Right atrium auricular region (tissue), 2 donors: ENCODE measurements around the gene KCNIP1. TPM values are rescaled to one million over a fixed set of nuclear protein-coding genes. Genes with fewer than 3 reads are reported as not detected.

Experiments used
- DNase-seq: peaks from one replicate; pipeline ENCODE4 v3.0.0-alpha.2; 2019; ENCODE audit warnings: low spot score
- H3K27ac ChIP-seq, 2 donors: fragments of 200-600 bp; sonication (generic); 1 replicate in 1 of 2; 2 replicates in 1 of 2; pipeline ENCODE4 v1.5.1; 2016 to 2019
- H3K27me3 ChIP-seq, 2 donors: fragments of 200-600 bp; sonication (generic); one replicate each; pipeline versions ENCODE4 v1.5.1 to v1.6.0; 2017 to 2019
- H3K36me3 ChIP-seq: fragments of 200-600 bp; sonication (generic); one replicate; pipeline ENCODE4 v1.5.1; 2016
- H3K4me1 ChIP-seq, 2 donors: fragments of 200-600 bp; sonication (generic); one replicate each; pipeline versions ENCODE4 v1.5.1 to v1.6.0; 2017 to 2019
- H3K4me3 ChIP-seq, 2 donors: fragments of 200-600 bp; sonication (generic); 1 replicate in 1 of 2; 2 replicates in 1 of 2; pipeline ENCODE4 v1.5.1; 2017 to 2019; ENCODE audit warnings: mild to moderate bottlenecking in 1 of 2, moderate library complexity in 1 of 2
- H3K9me3 ChIP-seq, 2 donors: fragments of 200-600 bp; sonication (generic); one replicate each; pipeline ENCODE4 v1.5.1; 2019
- CTCF ChIP-seq, 2 donors: fragments of 200-600 bp; sonication (generic); IDR thresholded peaks; one replicate each; pipeline ENCODE4 v1.5.1; 2019; ENCODE audit warnings: antibody characterized with exemption in 2 of 2
- total RNA-seq, 2 donors: library from RNA; depleted of rRNA; stranded (reverse); fragments of >200 nt; gene quantifications; one replicate each; pipeline ENCODE4 v1.1.0, GENCODE V29; 2016

KCNIP1 gene
- total RNA-seq, 2 donors from 2014 or later = not detected

- H3K4me3 ChIP-seq = no peak overlapping the region
- no peak for DNase-seq
- H3K4me1 ChIP-seq = no peaks in the 10 kb centered on the region
- H3K36me3 ChIP-seq = no peaks in the 10 kb centered on the region
- H3K27ac ChIP-seq = no peak overlapping the region
- no peaks in the 10 kb centered on the region for H3K27me3 ChIP-seq
- TF ChIP-seq CTCF (IDR thresholded peaks at IDR 0.05) = no peak
- H3K9me3 ChIP-seq = no peaks in the 10 kb centered on the region
These were observed 6.3 kb downstream of the KCNIP1 start for GRCh38 chr5:170510126-170510525.

- H3K9me3 ChIP-seq = no peaks in the 10 kb centered on the region
- H3K4me3 ChIP-seq = no peak overlapping the region
- no peaks in the 10 kb centered on the region for H3K4me1 ChIP-seq
- no peak for TF ChIP-seq CTCF (IDR thresholded peaks at IDR 0.05)
- H3K36me3 ChIP-seq = no peaks in the 10 kb centered on the region
- H3K27me3 ChIP-seq = no peaks in the 10 kb centered on the region
- no peak overlapping the region for H3K27ac ChIP-seq
- no peak for DNase-seq
These were observed 6.7 kb downstream of the KCNIP1 start for GRCh38 chr5:170510559-170510958.

GRCh38 chr5:170511551-170512258 lies 7.9 kb downstream of the KCNIP1 start:
- no peak for TF ChIP-seq CTCF (IDR thresholded peaks at IDR 0.05)
- Histone ChIP-seq H3K27me3 (no peaks in the 10 kb centered on the region), H3K4me3 (no peak overlapping the region), H3K9me3 (no peaks in the 10 kb centered on the region), H3K4me1 (no peaks in the 10 kb centered on the region), H3K36me3 (no peaks in the 10 kb centered on the region), H3K27ac (no peak overlapping the region)
- DNase-seq = no peak

- no peak for DNase-seq
These were observed 10.2 kb downstream of the KCNIP1 start for GRCh38 chr5:170513856-170514525.

GRCh38 chr5:170517411-170517810 lies 13.6 kb downstream of the KCNIP1 start:
- H3K36me3 ChIP-seq = no peaks in the 10 kb centered on the region
- no peak for TF ChIP-seq CTCF (IDR thresholded peaks at IDR 0.05)
- no peak for DNase-seq
- no peaks in the 10 kb centered on the region for H3K27me3 ChIP-seq
- peaks cover 0 to 4% of the 10 kb centered on the region in 2 donors for H3K9me3 ChIP-seq
- H3K4me3 ChIP-seq = no peak overlapping the region
- no peak overlapping the region for H3K27ac ChIP-seq
- peaks cover 0 to under 1% of the 10 kb centered on the region in 2 donors for H3K4me1 ChIP-seq

More at GRCh38 chr5:170513856-170514525, 10.2 kb downstream of the KCNIP1 start:
- Histone ChIP-seq H3K4me3 (no peak overlapping the region), H3K36me3 (no peaks in the 10 kb centered on the region), H3K27ac (no peak overlapping the region), H3K4me1 (no peaks in the 10 kb centered on the region), H3K27me3 (no peaks in the 10 kb centered on the region), H3K9me3 (no peaks in the 10 kb centered on the region)
- no peak for TF ChIP-seq CTCF (IDR thresholded peaks at IDR 0.05)
